Measurements from ENCODE around the gene TEX19.
"Not testable (repeated sequence)": the region's sequence is repeated elsewhere in the genome, so short reads cannot be mapped to it uniquely, and the experiment has no call there.

TEX19 gene

DNA sequence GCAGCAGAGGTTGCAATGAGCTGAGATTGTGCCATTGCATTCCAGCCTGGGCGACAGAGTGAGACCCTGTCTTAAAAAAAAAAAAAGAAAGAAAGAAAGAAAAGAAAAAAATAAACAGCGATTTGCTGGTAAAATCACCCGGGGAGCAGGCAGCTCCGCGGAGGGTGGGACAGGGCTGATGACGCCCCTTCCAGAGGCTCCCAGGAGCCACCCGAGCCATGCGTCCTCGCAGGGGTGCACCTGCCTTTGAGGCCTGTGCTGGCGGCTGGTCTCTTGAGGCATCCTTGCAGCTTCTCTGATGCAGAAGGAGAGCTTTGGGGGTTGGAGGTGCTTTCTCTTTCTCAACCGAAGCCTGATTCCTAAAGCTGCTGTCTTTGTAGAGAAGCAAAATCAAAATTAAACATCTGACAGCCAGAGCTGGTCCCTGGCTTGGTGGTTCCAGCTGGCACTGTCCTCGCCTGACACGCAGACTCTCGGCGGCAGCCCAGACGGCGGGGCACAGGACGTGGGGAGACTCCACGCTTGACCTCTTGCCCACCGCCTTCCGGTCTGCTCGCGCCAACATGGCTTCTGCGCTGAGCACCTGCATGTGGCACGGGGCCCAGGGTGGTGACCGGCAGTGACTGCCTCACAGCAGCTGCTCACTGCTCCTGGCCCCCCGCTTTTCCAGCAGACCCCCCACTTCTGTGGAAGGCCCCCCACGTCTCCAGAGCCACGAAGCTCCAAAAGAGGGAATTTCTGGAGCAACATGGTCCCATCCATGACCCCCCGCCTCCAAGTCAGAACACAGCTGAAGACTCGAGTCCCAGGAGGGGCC, 19.1 kb downstream of the TEX19 start:
- DNase-seq, result no peak

DNA sequence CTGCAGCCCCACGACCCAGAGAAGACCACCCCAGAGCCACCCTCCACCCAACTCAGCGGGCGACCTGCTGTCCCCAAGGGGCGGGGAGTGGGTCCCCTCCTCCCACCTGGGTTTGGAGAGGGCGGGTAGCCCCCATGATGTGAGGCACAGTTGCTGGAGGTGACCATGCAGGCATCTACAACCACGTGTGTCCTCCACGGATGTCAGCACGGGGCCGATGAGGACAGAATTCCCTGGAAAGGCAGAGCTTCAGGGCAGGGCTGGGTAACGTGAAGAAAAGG, 19.6 kb downstream of the TEX19 start:
- DNase-seq, result no peak

DNA sequence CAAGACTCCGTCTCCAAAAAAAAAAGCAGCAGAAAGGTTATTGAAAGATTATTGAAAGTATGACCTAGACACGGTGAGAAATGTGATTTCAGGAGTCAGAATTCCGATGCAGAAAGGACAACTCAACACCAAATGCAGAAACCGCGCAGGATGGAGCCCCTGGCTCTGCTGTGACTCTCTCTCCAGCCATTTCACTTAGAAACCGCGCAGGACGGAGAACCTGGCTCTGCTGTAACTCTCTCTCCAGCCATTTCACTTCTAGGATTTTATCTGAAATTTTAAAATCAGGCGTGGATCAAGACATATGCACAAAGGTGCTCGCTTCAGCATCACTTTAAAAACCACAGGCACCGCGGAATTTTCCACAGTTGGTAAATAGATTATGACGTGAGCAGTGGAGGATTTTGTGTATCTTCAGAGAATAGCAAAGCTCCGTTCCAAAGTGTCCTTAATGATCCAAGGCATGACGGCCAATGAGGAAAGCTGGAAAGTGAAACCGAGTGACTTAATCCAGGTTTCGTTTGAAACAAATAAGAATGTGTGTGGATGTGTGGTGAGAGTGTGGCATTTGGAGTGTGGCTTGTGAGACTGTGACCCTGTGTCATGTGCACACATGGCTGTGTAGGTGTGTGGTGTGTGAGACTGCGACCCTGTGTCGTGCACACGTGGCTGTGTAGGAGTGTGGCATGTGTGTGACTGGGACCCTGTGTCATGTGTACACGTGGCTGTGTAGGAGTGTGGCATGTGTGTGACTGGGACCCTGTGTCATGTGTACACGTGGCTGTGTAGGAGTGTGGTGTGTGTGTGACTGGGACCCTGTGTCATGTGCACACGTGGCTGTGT, 22.0 kb downstream of the TEX19 start:
- DNase-seq, result no peak

DNA sequence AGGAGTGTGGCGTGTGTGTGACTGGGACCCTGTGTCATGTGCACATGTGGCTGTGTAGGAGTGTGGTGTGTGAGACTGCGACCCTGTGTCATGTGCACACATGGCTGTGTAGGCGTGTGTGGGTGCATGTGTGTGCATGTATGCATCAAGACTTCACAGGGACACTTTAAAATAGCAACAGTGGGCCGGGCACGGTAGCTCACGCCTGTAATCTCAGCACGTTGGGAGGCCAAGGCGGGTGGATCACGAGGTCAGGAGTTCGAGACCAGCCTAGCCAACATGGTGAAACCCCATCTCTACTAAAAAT, 22.6 kb downstream of the TEX19 start:
- not testable (repeated sequence) for DNase-seq

DNA sequence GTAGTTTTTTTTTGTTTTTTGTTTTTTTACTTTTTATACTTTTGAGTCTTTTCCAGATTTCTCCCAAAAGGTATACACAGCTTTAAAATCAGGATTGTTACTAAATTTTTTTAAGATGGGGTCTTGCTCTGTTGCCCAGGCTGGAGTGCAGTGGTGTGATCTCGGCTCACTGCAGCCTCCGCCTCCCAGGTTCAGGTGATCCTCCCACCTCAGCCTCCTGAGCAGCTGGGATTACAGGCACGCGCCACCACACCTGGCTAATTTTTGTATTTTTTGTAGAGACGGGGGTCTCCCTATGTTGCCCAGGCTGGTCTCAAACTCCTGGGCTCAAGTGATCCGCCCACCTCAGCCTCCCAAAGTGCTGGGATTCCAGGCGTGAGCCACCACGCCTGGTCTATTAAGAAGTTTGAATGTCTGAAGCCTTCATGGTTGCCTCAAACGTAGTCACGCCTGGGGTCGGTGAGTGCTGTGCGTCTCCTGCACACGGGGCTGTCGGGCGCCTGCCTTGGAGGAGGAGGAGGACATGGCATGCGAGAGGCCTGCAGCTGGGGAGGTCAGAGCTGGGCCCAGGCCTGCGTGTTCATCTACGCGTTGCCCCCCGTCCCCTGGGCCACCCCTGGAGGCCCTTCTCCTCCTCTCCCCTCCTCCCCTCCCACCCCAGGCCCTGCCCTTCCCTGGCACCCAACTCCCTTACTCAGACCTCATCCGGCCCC, 23.3 kb downstream of the TEX19 start:
- DNase-seq, result not testable (repeated sequence)

DNA sequence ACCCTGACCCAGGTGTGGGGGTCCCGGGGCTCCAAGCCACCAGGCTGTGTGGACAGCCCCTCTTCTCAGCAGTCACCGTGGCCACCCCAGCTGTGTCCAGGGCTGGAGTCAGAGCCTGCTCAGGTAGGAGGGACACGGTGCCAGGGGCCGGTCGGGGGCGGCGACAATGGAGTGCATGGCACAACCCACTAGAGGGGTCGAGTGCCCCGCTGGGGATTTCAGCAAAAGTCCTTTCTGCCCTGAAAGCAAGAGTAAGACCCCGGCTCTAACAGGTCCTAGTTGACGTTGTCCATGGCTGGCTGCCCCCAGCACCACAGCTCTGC, 23.8 kb downstream of the TEX19 start:
- no peak for DNase-seq

DNA sequence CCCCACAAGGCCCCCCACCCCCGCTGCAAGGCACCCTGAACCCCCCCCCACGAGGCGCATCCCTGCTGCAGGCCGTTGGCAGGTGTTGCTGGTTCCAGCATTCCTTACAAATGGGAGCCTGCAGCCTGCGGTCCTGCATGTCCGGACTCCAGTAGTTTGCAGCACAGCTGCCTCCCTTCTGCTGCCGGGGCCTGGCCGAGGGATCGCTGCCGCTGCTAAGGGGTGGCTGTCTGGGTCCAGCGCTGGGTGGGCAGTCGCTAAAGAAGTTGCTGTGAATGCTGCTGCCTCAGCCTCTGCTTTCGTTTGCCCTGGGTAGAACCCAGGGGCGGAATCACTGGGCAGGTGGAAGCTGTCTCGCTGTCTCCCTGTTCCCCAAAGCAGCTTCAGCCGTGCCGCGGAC, 24.4 kb downstream of the TEX19 start:
- no peak for DNase-seq

DNA sequence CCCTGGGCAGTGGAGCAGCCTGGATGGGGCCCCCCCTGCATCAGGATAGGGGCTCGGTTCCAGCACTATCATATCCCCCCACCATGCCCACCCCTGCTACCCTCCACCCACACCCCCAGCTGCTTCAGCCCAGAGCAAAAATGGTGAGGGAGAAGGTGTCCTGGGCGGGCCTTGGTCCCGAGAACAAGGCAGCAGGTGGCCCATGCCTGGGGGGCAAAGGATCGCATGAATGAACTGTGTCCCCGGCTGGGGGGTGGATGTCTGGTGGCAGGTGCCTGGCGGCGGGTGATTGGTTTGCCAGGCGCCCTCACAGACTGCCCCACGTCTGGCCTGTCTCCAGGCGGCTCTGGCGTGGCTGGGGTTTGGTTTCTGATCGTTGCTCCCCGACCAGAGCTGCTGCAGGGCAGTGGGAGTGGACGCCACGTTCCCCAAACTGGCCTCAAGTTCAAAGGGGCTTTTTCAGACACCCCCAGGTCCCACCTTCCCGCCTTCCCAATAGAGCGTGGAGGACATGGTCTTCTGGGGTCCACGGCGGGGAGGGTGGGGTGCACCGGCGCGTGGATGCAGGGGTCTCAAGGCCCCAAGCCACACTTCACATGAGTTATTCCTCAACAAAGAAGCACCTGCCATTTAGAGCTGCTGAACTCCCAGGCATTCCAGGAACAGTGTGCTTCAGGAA, 25.1 kb downstream of the TEX19 start:
- DNase-seq, result no peak

DNA sequence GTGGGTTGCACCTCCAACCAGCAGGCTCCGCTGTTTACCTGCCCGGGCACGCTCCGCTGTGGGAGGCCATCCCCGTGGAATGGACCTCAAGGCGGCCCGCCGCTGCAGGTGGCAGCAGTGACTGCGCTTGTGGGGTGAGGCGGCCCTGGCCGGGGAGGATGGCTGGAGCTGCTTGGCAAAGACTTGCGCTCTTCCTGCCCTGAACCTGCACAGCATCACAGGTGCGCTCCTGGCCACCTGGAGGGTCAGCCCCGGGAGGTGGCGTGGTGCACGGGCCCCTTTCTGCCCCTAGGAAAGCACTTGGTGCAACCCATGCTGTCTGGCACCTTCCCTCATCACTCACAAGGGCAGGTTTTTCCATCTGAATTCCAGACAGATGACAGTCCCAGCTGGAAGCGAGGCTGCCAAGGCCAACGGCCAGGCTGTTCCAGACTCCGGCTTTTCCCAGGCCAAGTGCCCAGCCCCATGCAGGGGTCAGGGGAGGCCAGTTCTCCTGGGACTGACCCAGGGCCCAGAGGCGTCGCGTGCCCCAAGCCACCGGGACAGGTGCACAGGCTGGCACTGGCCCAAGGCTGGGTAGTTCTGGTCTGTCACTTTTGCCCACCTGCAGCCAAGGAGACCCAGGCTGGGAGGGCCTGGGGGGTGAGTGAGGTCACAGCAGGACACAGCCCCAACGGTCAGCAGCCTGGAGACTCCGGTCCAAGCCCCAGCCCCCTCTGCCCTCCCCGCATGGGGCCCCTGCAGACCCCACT, 25.9 kb downstream of the TEX19 start:
- DNase-seq, result no peak

DNA sequence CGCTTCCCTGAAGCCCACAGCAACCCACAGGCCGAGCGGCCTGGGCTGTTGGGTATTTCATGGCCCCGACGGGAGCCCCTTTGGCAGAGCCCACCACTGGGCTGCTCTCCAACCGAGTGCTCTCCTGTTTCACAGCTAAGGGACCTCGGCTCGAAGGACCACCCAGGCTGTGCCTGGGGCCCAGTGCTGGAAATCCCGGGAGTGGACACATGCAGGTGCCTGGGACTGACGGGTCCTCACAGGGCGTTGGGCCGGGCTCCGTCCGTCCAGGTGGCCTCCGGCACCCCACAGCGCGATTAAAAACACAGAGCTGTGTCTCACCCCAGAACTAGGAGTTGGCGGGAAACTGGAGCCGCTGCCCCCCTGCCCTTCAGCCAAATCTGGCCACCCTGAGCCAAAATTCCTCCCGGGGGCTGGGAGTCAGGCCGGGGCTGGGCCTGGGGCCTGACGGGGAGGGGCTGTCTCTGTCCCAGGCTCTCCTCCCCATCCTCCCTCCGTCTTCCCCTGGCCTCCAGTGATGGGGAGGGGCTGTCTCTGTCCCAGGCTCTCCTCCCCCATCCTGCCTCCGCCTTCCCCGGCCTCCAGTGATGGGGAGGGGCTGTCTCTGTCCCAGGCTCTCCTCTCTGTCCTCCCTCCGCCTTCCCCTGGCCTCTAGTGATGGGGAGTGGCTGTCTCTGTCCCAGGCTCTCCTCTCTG, 26.7 kb downstream of the TEX19 start:
- no peak for DNase-seq

DNA sequence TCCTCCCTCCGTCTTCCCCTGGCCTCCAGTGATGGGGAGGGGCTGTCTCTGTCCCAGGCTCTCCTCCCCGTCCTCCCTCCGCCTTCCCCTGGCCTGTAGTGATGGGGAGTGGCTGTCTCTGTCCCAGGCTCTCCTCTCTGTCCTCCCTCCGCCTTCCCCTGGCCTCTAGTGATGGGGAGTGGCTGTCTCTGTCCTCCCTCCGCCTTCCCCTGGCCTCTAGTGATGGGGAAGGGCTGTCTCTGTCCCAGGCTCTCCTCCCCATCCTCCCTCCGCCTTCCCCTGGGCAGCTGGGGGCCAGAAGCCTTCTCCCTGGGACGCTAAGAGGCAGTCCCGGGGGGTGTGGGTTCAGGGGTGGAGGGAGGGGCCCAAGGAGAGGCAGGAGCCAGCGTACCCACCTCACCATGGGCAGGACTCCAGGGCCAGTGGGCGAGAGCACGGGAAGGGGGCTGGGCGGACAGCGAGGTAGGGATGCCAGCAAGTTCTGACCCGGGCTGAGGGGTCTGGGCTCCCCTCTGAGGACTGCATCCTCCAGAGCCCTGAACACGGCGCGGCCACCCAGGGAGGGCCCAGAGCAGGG, 27.3 kb downstream of the TEX19 start:
- DNase-seq, result no peak

DNA sequence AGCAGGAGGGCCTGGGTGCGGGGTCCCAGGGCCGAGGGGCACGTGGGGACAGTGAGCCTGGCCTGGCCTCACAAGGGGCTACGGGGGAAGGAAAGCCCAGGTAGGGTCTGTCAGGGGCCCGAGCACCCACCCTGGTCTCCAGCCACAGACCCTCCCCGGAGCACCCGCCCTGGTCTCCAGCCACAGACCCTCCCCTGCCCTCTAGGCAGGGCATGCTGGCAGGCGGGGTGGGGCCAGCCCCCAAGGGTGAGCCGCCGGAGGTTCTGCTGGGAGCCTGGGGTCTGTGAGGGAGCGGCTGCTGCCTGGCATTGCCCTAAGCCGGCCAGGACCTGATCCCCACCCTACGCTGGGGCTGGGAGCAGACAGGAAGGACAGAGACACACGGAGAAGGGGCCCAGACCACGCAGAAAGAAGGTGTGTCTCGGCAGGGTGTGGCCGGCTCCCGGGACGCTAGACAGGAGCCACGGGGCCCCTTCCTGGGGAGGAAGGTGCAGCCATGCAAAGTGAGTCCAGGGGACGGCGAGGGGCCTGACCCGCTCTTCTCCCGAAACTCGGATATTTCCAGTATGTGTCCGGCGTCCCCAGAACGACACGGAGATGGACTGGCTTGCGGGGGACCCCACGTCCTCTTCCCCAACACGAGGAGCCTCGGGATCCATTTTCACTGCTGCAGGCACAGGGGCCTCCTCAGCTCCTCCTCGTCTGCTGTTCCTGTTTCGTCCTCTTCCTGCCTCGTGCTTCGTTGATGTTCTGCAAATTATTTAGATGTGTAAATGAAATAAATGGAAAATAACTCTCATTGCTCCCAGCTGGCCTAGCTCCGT, 28.0 kb downstream of the TEX19 start:
- no peak for DNase-seq

DNA sequence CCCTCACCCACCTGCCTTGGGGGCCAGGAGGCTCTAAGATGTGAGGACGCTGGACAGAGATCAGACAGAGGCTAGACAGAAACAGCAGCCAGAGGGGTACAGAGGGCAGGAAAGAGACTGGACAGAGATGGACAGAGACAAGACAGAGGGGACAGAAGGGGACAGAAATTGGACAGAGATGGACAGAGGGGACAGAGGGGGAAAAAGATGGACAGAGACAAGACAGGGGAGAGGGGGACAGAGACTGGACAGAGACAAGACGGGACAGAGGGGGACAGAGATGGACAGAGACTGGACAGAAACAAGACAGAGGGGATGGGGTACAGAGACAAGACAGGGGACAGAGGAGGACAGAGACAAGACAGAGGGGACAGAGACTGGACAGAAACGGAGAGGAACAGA, 28.7 kb downstream of the TEX19 start:
- no peak for DNase-seq

DNA sequence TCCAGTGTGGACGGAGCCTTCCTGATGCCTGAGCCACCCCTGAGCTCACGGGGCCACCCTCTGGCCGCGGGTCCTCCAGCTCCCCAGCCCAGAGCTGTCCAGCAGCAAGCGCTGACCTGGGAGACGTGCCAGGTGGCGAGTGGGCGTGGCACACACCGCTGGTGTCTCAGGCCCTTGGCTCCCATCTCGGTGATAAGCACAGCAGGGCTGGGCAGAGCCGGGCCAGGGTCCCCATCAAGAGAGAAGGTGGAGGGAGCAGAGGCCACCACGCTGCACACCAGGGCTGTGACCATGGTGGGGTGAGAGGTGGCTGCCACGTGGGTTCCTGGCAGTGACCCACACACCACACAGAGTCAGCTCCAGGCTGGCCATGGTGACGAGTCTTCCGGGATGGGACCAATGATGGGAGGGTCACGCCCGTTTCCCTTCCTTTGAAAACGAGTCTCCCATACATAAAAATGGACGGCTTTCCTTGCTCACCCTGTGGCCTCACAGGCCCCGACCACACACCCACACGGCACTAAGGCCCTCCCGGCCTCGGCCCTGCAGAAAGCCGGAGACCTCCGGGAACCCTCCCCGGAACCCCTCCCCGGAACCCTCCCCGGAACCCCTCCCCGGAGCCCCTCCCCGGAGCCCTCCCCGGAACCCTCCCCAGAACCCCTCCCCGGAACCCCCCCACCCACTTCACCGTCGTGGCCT, 29.3 kb downstream of the TEX19 start:
- no peak for DNase-seq

DNA sequence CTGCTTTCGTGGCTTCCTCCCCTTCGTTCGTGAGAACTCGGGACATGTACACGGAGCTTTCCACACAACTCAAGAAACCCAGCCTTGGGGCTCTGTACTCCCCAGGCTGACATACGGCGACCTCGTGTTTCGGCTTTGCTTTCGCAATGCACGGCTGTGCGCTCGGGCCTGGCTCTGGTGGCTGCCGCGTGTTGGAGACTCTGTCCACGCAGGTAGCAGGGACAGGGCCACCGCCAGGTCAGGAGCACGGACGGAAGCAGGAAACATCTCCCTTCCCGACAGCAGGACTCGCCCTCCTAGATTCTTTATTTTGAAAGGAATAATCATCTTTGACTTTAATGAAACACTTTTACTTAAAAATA, 29.9 kb downstream of the TEX19 start:
- DNase-seq, result no peak

DNA sequence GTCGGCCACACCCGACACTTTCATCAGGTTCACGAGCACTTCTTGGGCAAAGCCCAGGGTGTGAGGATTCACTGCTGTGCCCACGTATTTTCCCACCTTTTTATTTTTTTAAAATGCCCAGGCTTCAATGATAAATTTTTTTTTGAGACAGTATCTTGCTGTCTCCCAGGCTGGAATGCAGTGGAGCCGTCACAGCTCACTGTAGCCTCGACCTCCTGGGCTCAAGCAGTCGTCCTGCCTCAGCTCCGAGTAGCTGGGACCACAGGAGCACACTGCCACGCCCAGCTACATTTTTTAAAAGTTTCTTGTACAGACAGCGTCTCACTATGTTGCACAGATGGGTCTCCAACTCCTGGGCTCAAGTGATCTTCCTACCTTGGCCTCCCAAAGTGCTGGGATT, 30.3 kb downstream of the TEX19 start:
- no peak for DNase-seq

DNA sequence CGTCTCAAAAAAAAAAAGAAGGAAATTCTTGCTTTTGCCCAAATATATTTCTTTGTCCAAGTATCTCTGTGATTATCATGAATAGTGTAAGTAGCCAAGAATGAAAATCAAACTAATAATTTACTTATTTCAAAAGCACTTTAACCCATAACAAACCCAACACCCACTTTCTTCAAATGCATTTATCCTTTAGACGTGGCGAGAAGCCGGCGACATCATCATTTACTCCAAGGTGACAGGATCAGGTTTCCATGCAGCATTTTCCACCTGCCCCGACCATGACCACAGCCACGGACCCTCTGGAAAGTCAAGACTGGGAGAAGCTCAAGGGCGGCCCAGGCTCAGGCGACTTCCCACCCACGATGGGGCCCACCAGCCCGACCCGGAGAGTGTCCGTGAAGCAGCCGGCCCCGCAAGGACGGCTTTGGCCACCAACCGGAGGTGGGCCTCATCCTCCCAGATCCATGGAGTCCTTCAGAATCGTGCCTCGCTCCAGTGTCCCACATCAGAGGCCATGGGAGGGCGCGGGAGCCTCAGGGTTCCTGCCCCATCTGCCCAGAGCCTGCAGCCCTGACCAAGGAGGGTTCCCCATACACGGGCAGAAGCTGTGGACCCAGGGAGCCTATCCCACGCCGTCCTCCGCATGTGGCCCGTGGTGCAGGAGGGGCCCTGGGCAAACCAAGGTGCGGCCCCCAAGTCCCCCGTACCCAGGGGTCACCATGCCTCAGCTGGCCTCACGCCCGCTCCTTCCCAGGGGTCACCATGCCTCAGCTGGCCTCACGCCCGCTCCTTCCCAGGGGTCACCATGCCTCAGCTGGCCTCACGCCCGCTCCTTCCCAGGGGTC, 31.2 kb downstream of the TEX19 start:
- no peak for DNase-seq

DNA sequence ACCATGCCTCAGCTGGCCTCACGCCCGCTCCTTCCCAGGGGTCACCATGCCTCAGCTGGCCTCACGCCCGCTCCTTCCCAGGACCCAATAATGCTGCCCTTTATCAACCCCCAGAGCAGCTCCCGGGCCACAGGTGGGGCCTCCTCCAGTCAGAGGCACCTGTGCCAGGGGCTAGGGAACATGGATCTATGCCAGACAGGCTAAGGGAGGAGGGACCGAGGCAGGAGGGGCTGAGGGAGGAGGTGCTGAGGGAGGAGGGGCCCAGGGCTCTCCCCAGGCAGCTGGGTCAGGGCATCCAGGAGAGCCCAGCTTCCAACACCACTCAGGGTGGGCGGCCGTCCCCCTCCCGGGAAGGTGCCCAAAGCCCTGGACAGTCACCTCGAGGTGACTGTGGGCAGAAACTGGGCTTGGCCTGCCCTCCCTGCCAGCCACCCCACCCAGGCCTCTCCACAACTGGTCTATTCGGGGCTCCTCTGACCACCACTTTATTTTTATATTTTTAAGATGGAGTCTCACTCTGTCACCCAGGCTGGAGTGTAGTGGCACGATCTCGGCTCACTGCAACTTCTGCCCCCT, 31.9 kb downstream of the TEX19 start:
- DNase-seq, result no peak

DNA sequence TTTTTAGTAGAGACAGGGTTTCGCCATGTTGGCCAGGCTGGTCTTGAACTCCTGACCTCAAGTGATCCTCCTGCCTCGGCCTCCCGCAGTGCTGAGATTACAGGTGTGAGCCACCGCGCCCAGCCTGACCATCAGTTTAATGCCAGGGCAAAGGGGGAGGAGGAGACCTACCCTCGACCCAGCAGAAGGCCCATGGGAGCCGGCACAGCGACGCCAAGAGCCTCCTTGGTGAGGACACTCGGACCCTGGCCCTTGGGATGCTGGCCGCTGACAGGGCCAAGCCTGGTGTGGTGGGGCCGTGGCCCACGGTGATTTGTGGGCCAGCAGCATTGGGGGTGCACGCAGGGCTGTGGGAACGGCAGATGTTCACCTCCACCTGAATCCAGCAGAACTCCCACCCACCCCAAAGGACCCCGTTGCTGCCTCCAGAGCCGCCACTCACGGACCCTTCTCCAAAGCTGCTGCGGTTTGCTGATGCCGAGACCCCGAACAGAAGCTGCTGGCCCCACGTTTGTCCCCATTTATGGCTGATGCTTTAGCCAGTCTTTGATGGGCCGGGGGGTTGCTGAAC, 32.5 kb downstream of the TEX19 start:
- DNase-seq, result no peak

Measured in stimulated activated CD4-positive, alpha-beta T cell treated with anti-CD3 and anti-CD28 coated beads, Interleukin-15, amount 100 ng/mL, for 24 hours (primary cell).